Fibroblast of the aortic adventitia (primary cell): ENCODE data around the gene PARL. TPM values are rescaled to one million over a fixed set of nuclear protein-coding genes. Genes with fewer than 3 reads are reported as not detected.
"Not testable (repeated sequence)": the region's sequence is repeated elsewhere in the genome, so short reads cannot be mapped to it uniquely, and the experiment has no call there.

ENCODE experiments used
- DNase-seq: peaks from one replicate; pipeline ENCODE4 v3.0.0-alpha.2; 2010; ENCODE audit warnings: low read depth
- H3K4me3 ChIP-seq: 2 replicates; pipeline ENCODE4 v1.5.1; 2011; ENCODE audit warnings: low read depth, mild to moderate bottlenecking, control low read depth, low read length, moderate library complexity
- small RNA-seq: library from RNA; depleted of rRNA; stranded (forward); fragments of <200 nt; gene quantifications from one replicate; pipeline ENCODE3, GENCODE V24; 2012
- total RNA-seq: library from RNA; depleted of rRNA; stranded (reverse); fragments of >200 nt; gene quantifications from 2 replicates; pipeline ENCODE4 v1.2.3, GENCODE V29; 2012; ENCODE audit warnings: low replicate concordance
- TF ChIP-seq, protein P1 (sequence below): IDR thresholded peaks from 2 replicates; pipeline ENCODE4 v1.5.1; 2011; ENCODE audit warnings: mild to moderate bottlenecking, low read length, control low read depth, inconsistent platforms; ENCODE audit not compliant: insufficient read depth

Gene PARL
- total RNA-seq, 1 donor: 32.7 TPM

DNA sequence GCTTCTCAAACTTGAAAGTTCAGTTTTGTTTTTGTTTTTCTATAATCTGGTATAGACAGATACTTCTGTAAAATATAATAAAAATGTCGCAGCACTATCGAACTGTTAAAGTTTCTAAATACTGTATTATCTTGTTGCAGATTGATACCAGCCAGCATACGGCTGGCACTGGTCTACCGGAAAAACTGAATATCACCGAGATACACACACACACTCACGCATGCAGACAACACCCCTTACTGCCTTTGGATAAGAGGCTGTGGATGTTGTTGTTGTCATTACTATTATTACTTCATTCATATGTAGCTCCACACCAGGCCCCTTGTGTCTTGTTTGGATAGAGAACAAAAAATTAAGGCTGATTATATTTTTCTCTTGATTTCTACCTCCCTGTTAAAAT, 91.7 kb downstream of the PARL start:
- H3K4me3 ChIP-seq: no peak overlapping the region
- DNase-seq: no peak
- TF ChIP-seq, protein P1, sequence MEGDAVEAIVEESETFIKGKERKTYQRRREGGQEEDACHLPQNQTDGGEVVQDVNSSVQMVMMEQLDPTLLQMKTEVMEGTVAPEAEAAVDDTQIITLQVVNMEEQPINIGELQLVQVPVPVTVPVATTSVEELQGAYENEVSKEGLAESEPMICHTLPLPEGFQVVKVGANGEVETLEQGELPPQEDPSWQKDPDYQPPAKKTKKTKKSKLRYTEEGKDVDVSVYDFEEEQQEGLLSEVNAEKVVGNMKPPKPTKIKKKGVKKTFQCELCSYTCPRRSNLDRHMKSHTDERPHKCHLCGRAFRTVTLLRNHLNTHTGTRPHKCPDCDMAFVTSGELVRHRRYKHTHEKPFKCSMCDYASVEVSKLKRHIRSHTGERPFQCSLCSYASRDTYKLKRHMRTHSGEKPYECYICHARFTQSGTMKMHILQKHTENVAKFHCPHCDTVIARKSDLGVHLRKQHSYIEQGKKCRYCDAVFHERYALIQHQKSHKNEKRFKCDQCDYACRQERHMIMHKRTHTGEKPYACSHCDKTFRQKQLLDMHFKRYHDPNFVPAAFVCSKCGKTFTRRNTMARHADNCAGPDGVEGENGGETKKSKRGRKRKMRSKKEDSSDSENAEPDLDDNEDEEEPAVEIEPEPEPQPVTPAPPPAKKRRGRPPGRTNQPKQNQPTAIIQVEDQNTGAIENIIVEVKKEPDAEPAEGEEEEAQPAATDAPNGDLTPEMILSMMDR: no peak

DNA sequence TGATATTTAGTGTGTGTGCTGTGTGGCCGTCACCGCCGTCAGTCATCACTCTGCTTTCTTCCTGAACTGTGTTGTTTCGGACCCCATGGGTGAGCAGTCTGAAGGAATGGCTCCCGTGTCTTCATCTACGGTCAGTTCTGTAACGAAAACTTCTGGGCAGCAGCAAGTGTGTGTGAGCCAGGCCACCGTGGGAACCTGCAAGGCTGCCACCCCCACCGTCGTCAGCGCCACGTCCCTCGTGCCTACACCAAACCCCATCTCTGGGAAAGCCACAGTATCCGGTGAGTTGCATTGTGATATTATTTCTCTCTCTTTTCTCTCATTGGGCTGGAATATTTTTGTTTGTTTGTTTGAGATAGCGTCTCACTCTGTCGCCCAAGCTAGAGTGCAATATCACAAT, 94.0 kb downstream of the PARL start:
- no peak for DNase-seq
- TF ChIP-seq, protein P1: no peak
- no peak overlapping the region for H3K4me3 ChIP-seq

DNA sequence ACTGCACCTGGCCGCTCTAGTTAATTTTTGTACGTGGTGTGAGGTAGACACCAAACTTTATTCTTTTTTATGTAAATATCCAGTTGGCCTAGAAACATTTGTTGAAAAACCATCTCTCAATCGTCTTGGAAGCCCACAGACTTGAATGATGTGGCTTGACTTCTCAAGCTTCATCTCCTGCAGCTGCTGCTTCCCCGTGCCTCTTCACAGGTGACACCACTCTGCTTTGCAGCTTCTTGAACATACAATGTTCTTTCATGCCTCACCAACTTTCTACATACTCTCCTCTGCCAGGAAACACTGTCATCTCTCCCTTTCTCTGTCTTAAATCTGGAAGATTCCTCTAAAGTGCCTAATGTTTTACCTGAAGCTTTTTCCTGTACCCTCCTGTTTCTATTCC, 94.9 kb downstream of the PARL start:
- TF ChIP-seq, protein P1: no peak
- DNase-seq: no peak
- H3K4me3 ChIP-seq: no peak overlapping the region

DNA sequence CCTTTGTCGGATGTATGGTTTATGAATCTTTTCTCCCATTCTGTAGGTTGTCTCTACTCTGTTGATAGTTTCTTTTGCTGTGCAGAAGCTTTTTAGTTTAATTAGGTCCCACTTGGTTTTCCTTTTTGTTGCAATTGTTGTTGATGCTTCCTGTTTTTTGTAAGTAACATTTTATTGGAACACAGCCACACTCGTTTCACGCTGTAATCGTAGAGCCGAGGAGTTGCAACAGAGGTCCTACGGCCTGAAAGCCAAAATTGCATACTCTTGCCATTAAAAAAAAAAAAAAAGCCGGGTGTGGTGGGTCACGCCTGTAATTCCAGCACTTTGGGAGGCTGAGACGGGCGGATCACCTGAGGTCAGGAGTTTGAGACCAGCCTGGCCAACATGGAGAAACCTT, 100.2 kb downstream of the PARL start:
- H3K4me3 ChIP-seq, DNase-seq: not testable (repeated sequence)

DNA sequence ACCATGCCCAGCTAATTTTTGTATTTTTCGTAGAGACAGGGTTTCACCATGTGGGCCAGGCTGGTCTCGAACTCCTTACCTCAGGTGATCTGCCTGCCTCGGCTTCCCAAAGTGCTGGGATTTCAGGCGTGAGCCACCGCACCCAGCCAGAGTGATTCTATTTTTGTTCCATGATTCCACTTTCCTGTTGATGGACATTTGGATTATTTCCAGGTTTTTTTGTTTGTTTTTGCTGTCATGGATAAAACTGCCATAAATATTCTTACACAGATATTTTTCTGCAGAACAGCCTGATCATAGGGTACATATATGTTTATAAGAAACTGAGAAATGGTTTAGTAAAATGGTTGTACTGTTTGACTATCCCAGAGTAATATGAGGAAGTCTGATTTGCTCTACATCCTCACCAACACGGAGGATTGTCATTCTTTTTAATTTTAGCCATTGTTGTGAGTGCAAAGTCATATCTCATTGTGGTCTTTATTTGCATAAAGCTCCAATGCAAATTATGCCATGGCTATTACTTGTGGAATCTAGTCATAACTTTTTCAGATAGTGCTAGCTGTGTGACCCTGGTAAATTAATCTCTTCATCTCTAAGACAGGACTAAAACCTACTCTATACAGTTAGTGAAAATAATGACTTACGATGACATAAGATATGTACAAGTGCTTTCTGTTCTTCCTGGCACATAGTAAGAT, 102.0 kb downstream of the PARL start:
- TF ChIP-seq, protein P1: no peak
- no peak for DNase-seq
- H3K4me3 ChIP-seq: no peak overlapping the region

DNA sequence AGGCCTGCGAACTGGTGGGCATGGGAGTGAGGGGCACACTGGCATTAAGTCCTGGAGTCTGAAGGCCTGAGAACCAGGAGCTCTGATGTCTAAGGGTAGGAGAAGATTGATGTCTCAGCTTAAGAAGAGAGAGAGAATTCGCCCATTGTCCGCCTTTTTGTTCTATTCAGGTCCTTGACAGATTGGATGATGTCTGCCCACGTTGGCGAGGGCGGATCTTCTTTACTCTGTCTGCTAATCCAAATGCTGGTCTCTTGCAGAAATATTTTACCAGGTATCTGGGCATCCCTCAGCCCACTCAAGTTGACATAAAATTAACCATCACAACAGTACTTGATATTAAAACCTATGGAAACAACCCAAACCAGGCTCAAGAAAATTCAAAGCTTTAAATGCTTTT, 103.4 kb downstream of the PARL start:
- DNase-seq: no peak
- TF ChIP-seq, protein P1: no peak
- no peak overlapping the region for H3K4me3 ChIP-seq

DNA sequence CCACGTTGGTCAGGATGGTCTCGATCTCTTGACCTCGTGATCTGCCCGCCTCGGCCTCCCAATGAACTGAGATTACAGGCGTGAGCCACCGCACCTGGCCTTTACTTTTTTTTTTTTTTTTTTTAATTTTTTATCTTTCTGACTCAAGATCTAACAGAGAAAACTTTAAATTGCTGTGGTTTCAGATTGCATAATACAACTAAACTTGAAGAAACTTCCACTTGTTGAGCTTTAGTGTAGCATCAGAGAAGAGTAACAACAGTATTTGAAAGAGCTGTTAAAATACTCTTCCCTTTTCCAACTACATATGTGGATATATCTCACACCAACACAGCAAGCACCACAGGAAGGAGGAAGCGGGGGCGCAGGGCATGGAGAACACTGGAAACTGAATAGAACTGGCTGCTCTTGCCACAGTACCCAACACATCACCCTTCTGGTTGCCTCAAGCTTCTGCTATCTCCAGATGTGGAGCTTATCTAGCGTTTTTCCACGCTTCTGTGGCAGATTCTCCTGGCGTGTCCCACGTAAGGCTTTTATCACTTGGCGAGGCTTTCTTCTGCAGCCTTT, 104.7 kb downstream of the PARL start:
- no peak for DNase-seq
- no peak overlapping the region for H3K4me3 ChIP-seq
- TF ChIP-seq, protein P1: no peak

Small RNA genes lying within 50 kb of the gene (small RNA-seq; reads per million reads assigned to genes)
- not detected for gene MIR4448

Other genes with a start within 250 kb of the PARL start
- gene KLHL24, start 249.3 kb downstream of the PARL start, total RNA-seq: 56.0 and 92.1 TPM in 2 replicates
- gene YEATS2, start 187.1 kb downstream of the PARL start, total RNA-seq: 15.8 and 30.3 TPM in 2 replicates
- gene MAP6D1, start 59.3 kb downstream of the PARL start, total RNA-seq: 1.4 and 6.0 TPM in 2 replicates
- gene ABCC5, start 133.0 kb upstream of the PARL start, total RNA-seq: 21.2 and 24.2 TPM in 2 replicates
- gene HTR3D, start 146.9 kb upstream of the PARL start, total RNA-seq: not detected in 2 replicates
- gene HTR3C, start 168.2 kb upstream of the PARL start, total RNA-seq: not detected in 2 replicates
- gene HTR3E, start 212.2 kb upstream of the PARL start, total RNA-seq: not detected in 2 replicates